Heart left ventricle (tissue), 13 donors: Measurements from ENCODE around the gene PTPN7.

Source experiments
- POLR2A ChIP-seq, 2 donors: fragments of 450-650 bp; IDR thresholded peaks; one replicate each; pipeline ENCODE4 v1.6.1; 2017; ENCODE audit warnings: antibody characterized with exemption in 2 of 2, mild to moderate bottlenecking in 2 of 2, moderate library complexity in 2 of 2
- TF ChIP-seq, protein P1 (sequence below), 12 donors: fragments of 200-600 bp; sonication (generic) in 4 of 12; IDR thresholded peaks; one replicate each; pipeline versions ENCODE4 v1.5.0 to v1.8.0; 2018 to 2022; ENCODE audit warnings: antibody characterized with exemption in 12 of 12, mild to moderate bottlenecking in 5 of 12
- donor health status: ischemic (EF 13 %, LVEDD 7.1; RV severe dilation, severe dysfunction).
- donor health status: DM: no; HTN: yes; CAD: no.
- donor health status: DM: no; HTN: no; CAD: no.
- donor health status: ischemic (EF 25% LVEDD 6.9; RV normal size, moderate dysfunction).
- donor health status: ischemic (EF 25% LVEDD 5.7; RV mildly dilated, moderate dysfunction).
- donor health status: ischemic (EF 35%, LVEDD 5.7; RV mildly dilated, moderate dysfunction).
- donor health status: nonischemic (EF 11% LVEDD 7.7; RV severe dilation, severe dysfunction).
- donor health status: DM: yes; HTN: yes; CAD: no.
- donor health status: PGD.
- donor health status: ischemic (EF 29% LVEDD 5.4; RV normal size, mild dysfunction).
- donor health status: nonischemic (EF 23%, LVEDD 6.1; RV moderate dilation, normal function).

DNA sequence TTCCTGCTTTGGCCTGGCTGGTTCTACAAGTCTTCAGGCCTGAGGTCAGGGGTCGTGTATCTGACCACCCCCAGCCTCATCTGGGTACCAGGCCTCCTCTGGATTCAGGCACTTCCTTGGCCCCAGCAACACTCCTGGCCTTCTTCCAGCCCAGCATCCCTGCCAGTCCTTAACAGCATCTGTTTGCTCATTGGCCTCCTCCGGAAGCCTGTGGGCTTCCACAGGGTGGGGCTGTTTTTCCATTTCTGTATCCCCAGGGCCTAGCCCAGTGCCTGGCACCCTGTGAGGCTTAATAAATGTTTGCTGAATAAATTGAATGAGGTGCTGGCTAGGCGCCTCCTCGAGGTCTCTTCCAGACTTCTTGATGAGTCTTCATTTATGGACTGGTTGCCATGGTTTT, 59.2 kb downstream of the PTPN7 start:
- TF ChIP-seq, protein P1, sequence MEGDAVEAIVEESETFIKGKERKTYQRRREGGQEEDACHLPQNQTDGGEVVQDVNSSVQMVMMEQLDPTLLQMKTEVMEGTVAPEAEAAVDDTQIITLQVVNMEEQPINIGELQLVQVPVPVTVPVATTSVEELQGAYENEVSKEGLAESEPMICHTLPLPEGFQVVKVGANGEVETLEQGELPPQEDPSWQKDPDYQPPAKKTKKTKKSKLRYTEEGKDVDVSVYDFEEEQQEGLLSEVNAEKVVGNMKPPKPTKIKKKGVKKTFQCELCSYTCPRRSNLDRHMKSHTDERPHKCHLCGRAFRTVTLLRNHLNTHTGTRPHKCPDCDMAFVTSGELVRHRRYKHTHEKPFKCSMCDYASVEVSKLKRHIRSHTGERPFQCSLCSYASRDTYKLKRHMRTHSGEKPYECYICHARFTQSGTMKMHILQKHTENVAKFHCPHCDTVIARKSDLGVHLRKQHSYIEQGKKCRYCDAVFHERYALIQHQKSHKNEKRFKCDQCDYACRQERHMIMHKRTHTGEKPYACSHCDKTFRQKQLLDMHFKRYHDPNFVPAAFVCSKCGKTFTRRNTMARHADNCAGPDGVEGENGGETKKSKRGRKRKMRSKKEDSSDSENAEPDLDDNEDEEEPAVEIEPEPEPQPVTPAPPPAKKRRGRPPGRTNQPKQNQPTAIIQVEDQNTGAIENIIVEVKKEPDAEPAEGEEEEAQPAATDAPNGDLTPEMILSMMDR (IDR thresholded peaks at IDR 0.05): no peak
- no peak for TF ChIP-seq POLR2A (IDR thresholded peaks at IDR 0.05)
